ENCODE data around the gene PRPH.
"Not testable (repeated sequence)": the region's sequence is repeated elsewhere in the genome, so short reads cannot be mapped to it uniquely, and the experiment has no call there.

PRPH gene

GRCh38 chr12:49295082-49295936 is at the start of gene PRPH:
TSS of gene PRPH (plus strand) at chr12:49295147. CDS start at chr12:49295201, 54 bp downstream.
- in situ Hi-C loops (cut with MboI; ENCODE audit: low pct_unique_long_range_greater_than_20kb, low sequenced_read_pairs, unreplicated experiment) = no loop called here
- DNase-seq (ENCODE audit: low spot score) = no peak

GRCh38 chr12:49251357-49251756 is 43.6 kb upstream of the PRPH start:
- no peak for TF ChIP-seq CTCF (IDR thresholded peaks at IDR 0.05; ENCODE audit: extremely low read depth, insufficient read depth, missing control alignments)
- in situ Hi-C loops (cut with MboI; ENCODE audit: low pct_unique_long_range_greater_than_20kb, low sequenced_read_pairs, unreplicated experiment) = no loop called here
- DNase-seq (ENCODE audit: low spot score) = no peak

More at GRCh38 chr12:49295082-49295936, at the start of gene PRPH:
- no peak for TF ChIP-seq CTCF (IDR thresholded peaks at IDR 0.05; ENCODE audit: extremely low read depth, insufficient read depth, missing control alignments)

GRCh38 chr12:49253033-49253623 is 41.8 kb upstream of the PRPH start:
- in situ Hi-C loops (cut with MboI; ENCODE audit: low pct_unique_long_range_greater_than_20kb, low sequenced_read_pairs, unreplicated experiment) = no loop called here
- TF ChIP-seq CTCF (IDR thresholded peaks at IDR 0.05; ENCODE audit: extremely low read depth, insufficient read depth, missing control alignments) = no peak
- no peak for DNase-seq (ENCODE audit: low spot score)

- DNase-seq (ENCODE audit: low spot score); in situ Hi-C loops (cut with MboI; ENCODE audit: low pct_unique_long_range_greater_than_20kb, low sequenced_read_pairs, unreplicated experiment): not testable (repeated sequence)
Measured at GRCh38 chr12:49255456-49255855, 39.5 kb upstream of the PRPH start.

- in situ Hi-C loops (cut with MboI; ENCODE audit: low pct_unique_long_range_greater_than_20kb, low sequenced_read_pairs, unreplicated experiment) = no loop called here
- DNase-seq (ENCODE audit: low spot score) = no peak
- TF ChIP-seq CTCF (IDR thresholded peaks at IDR 0.05; ENCODE audit: extremely low read depth, insufficient read depth, missing control alignments) = no peak
Measured at GRCh38 chr12:49255857-49256637, 38.9 kb upstream of the PRPH start.

- in situ Hi-C loops (cut with MboI; ENCODE audit: low pct_unique_long_range_greater_than_20kb, low sequenced_read_pairs, unreplicated experiment); DNase-seq (ENCODE audit: low spot score): not testable (repeated sequence)
Measured at GRCh38 chr12:49257508-49258184, 37.3 kb upstream of the PRPH start.

GRCh38 chr12:49259452-49259851 is 35.5 kb upstream of the PRPH start:
- DNase-seq (ENCODE audit: low spot score) = no peak
- TF ChIP-seq CTCF (IDR thresholded peaks at IDR 0.05; ENCODE audit: extremely low read depth, insufficient read depth, missing control alignments) = no peak
- in situ Hi-C loops (cut with MboI; ENCODE audit: low pct_unique_long_range_greater_than_20kb, low sequenced_read_pairs, unreplicated experiment) = no loop called here
